Thyroid gland (tissue), 4 donors: ENCODE measurements around the gene RSRC1. TPM values are rescaled to one million over a fixed set of nuclear protein-coding genes. Genes with fewer than 3 reads are reported as not detected.

Experiments
- DNase-seq, 2 donors: peaks; one replicate each; pipeline ENCODE4 v3.0.0-alpha.2; 2019
- H3K27ac ChIP-seq, 3 donors: fragments of 200-600 bp; sonication (generic); 1 replicate in 2 of 3; 2 replicates in 1 of 3; pipeline ENCODE4 v1.5.1; 2016 to 2019; ENCODE audit warnings: mild to moderate bottlenecking in 1 of 3, moderate library complexity in 1 of 3
- H3K27me3 ChIP-seq: fragments of 200-600 bp; sonication (generic); one replicate; pipeline ENCODE4 v1.5.1; 2019
- H3K36me3 ChIP-seq, 2 donors: fragments of 200-600 bp; sonication (generic); one replicate each; pipeline ENCODE4 v1.5.1; 2016 to 2019
- H3K4me1 ChIP-seq, 2 donors: fragments of 200-600 bp; sonication (generic); one replicate each; pipeline ENCODE4 v1.5.1; 2017 to 2019
- H3K4me3 ChIP-seq, 3 donors: fragments of 200-600 bp; sonication (generic); replicated peaks in 1 of 3; 1 replicate in 2 of 3; 2 replicates in 1 of 3; pipeline ENCODE4 v1.5.1; 2016; ENCODE audit warnings: mild to moderate bottlenecking in 1 of 3
- H3K9me3 ChIP-seq: fragments of 200-600 bp; sonication (generic); one replicate; pipeline ENCODE4 v1.5.1; 2017
- CTCF ChIP-seq, 6 experiments: fragments of 200-600 bp in 3 of 6; fragments of 450-650 bp in 3 of 6; sonication (generic) in 3 of 6; IDR thresholded peaks; one replicate each; pipeline ENCODE4 v1.5.1; 2016 to 2019; ENCODE audit warnings: antibody characterized with exemption in 6 of 6, mild to moderate bottlenecking in 2 of 6, inconsistent platforms in 1 of 6, moderate library complexity in 1 of 6
- POLR2A ChIP-seq, 2 donors: fragments of 450-650 bp; IDR thresholded peaks; one replicate each; pipeline ENCODE4 v1.6.1; 2017; ENCODE audit warnings: antibody characterized with exemption in 2 of 2, mild to moderate bottlenecking in 2 of 2, moderate library complexity in 1 of 2
- WGBS, 2 donors: methylation state at CpG; one replicate each; pipeline ENCODE4 v1.1.5; 2017; 5-methylcytosine and 5-hydroxymethylcytosine counted together
- intact Hi-C: fragments of 100-400 bp; cut with DNase I; formaldehyde crosslinking; loops from one replicate; pipeline ENCODE4 v1.15.1; 2023
- total RNA-seq, 4 donors: library from RNA; depleted of rRNA; stranded (reverse); fragments of >200 nt; gene quantifications; one replicate each; pipeline ENCODE4 v1.2.3, GENCODE V29; 2016

Gene RSRC1
- total RNA-seq, 4 donors from 2014 or later: 51.7 to 65.4 (median 59.9) TPM

GRCh38 chr3:158084651-158085050 is 25.2 kb upstream of the RSRC1 start:
- Histone ChIP-seq H3K36me3 (no peaks in the 10 kb centered on the region), H3K27me3 (no peaks in the 10 kb centered on the region), H3K4me1 (no peaks in the 10 kb centered on the region), H3K9me3 (no peaks in the 10 kb centered on the region), H3K4me3 (no peak overlapping the region), H3K27ac (no peak overlapping the region)
- no peak for DNase-seq
- intact Hi-C loops: no loop called here
- TF ChIP-seq CTCF (IDR thresholded peaks at IDR 0.05) (no peak), POLR2A (IDR thresholded peaks at IDR 0.05) (no peak)

- TF ChIP-seq CTCF (IDR thresholded peaks at IDR 0.05) (no peak), POLR2A (IDR thresholded peaks at IDR 0.05) (no peak)
These were observed 24.5 kb upstream of the RSRC1 start for GRCh38 chr3:158085358-158085757.

GRCh38 chr3:158085931-158086330 is 24.0 kb upstream of the RSRC1 start:
- no peaks in the 10 kb centered on the region for H3K4me1 ChIP-seq
- H3K36me3 ChIP-seq: no peaks in the 10 kb centered on the region
- no peaks in the 10 kb centered on the region for H3K9me3 ChIP-seq
- H3K27ac ChIP-seq: no peak overlapping the region
- intact Hi-C loops: no loop called here
- no peak for DNase-seq
- no peaks in the 10 kb centered on the region for H3K27me3 ChIP-seq
- WGBS, 2 donors: 73 to 75% methylated on average over 1 of the region's 1 CpG
- H3K4me3 ChIP-seq: no peak overlapping the region
- TF ChIP-seq CTCF (IDR thresholded peaks at IDR 0.05): no peak
- TF ChIP-seq POLR2A (IDR thresholded peaks at IDR 0.05): no peak

More at GRCh38 chr3:158085358-158085757, 24.5 kb upstream of the RSRC1 start:
- Histone ChIP-seq H3K27me3 (no peaks in the 10 kb centered on the region), H3K36me3 (no peaks in the 10 kb centered on the region), H3K4me3 (no peak overlapping the region), H3K4me1 (no peaks in the 10 kb centered on the region), H3K27ac (no peak overlapping the region), H3K9me3 (no peaks in the 10 kb centered on the region)
- DNase-seq: no peak
- intact Hi-C loops: no loop called here

- intact Hi-C loops: no loop called here
- Histone ChIP-seq H3K27ac (no peak overlapping the region), H3K4me3 (no peak overlapping the region), H3K9me3 (no peaks in the 10 kb centered on the region), H3K36me3 (no peaks in the 10 kb centered on the region), H3K4me1 (no peaks in the 10 kb centered on the region), H3K27me3 (no peaks in the 10 kb centered on the region)
- DNase-seq: no peak
- 21 to 22% methylated on average over 1 of the region's 1 CpG for WGBS, 2 donors
- TF ChIP-seq CTCF (IDR thresholded peaks at IDR 0.05): no peak
- no peak for TF ChIP-seq POLR2A (IDR thresholded peaks at IDR 0.05)
These were observed 23.5 kb upstream of the RSRC1 start for GRCh38 chr3:158086361-158086760.

GRCh38 chr3:158086776-158087175 is 23.1 kb upstream of the RSRC1 start:
- H3K4me3 ChIP-seq: no peak overlapping the region
- H3K4me1 ChIP-seq: no peaks in the 10 kb centered on the region
- no peaks in the 10 kb centered on the region for H3K9me3 ChIP-seq
- no peaks in the 10 kb centered on the region for H3K36me3 ChIP-seq
- 90 to 95% methylated on average over 2 of the region's 2 CpGs for WGBS, 2 donors
- H3K27ac ChIP-seq: no peak overlapping the region
- TF ChIP-seq CTCF (IDR thresholded peaks at IDR 0.05): no peak
- TF ChIP-seq POLR2A (IDR thresholded peaks at IDR 0.05): no peak
- intact Hi-C loops: no loop called here
- no peak for DNase-seq
- no peaks in the 10 kb centered on the region for H3K27me3 ChIP-seq
